PC-9 (cell line): Measurements from ENCODE around the gene SPINK5.
A peak's percentile ranks its signal among the peaks of the same experiment; 100 is the strongest.

Source experiments
- CTCF ChIP-seq: fragments of 200-600 bp; sonication (generic); conservative IDR thresholded peaks from 2 replicates; pipeline ENCODE4 v1.6.1; 2017; ENCODE audit warnings: mixed run types, antibody characterized with exemption, mild to moderate bottlenecking, moderate library complexity
- EZH2 ChIP-seq: fragments of 200-600 bp; sonication (generic); IDR thresholded peaks from 2 replicates; pipeline ENCODE4 v1.8.0; 2017; ENCODE audit warnings: antibody characterized with exemption, low read depth

GRCh38 chr5:148107608-148108007 is 43.8 kb downstream of the SPINK5 start:
- peak; percentile 41 for TF ChIP-seq CTCF
- TF ChIP-seq EZH2, result no peak
